Testis (tissue), 2 donors: Measurements from ENCODE around the gene HIPK3.

Source experiments
- CTCF ChIP-seq, 3 experiments: fragments of 450-650 bp in 2 of 3; fragments of 200-600 bp in 1 of 3; sonication (generic) in 1 of 3; IDR thresholded peaks; one replicate each; pipeline ENCODE4 v1.5.1; 2016 to 2019; ENCODE audit warnings: antibody characterized with exemption in 3 of 3, mild to moderate bottlenecking in 2 of 3, moderate library complexity in 1 of 3
- POLR2A ChIP-seq: fragments of 450-650 bp; IDR thresholded peaks from one replicate; pipeline ENCODE4 v1.6.1; 2017; ENCODE audit warnings: antibody characterized with exemption, mild to moderate bottlenecking, moderate library complexity

- TF ChIP-seq CTCF (IDR thresholded peaks at IDR 0.05) = no peak
- no peak for TF ChIP-seq POLR2A
These were observed 39.5 kb downstream of the HIPK3 start for GRCh38 chr11:33296695-33297094.
